ENCODE measurements around the gene SPATA2L.

The SPATA2L gene
- 5.0 to 19.9 (median 10.2) reads per million in 17 experiments for total RNA-seq

GRCh38 chr16:89701425-89702406 lies at the start of gene SPATA2L:
Gene SPATA2L, minus strand, starts transcription at chr16:89701705. Its CDS starts 473 bp downstream, at chr16:89701232.
- peak; percentile 93 to 97 (median 96) for DNase-seq

GRCh38 chr16:89749637-89750036 lies 48.1 kb upstream of the SPATA2L start:
- peak; percentile 78 to 87 (median 84) for DNase-seq

- peak in 3 of 4 experiments; percentile 28 to 51 (median 33) for DNase-seq
Observed at GRCh38 chr16:89748921-89749320, 47.4 kb upstream of the SPATA2L start.

- no peak for DNase-seq
Observed at GRCh38 chr16:89748076-89748475, 46.6 kb upstream of the SPATA2L start.

- DNase-seq, result no peak
Observed at GRCh38 chr16:89746043-89746442, 44.5 kb upstream of the SPATA2L start.

- no peak for DNase-seq
Observed at GRCh38 chr16:89744813-89745212, 43.3 kb upstream of the SPATA2L start.

- no peak for DNase-seq
Observed at GRCh38 chr16:89742948-89743347, 41.4 kb upstream of the SPATA2L start.

- DNase-seq, result peak in 3 of 4 experiments; percentile 27 to 43 (median 38)
Observed at GRCh38 chr16:89741342-89742014, 40.0 kb upstream of the SPATA2L start.

GRCh38 chr16:89739383-89739782 lies 37.9 kb upstream of the SPATA2L start:
- DNase-seq, result no peak

- DNase-seq, result no peak
Observed at GRCh38 chr16:89738538-89739317, 37.2 kb upstream of the SPATA2L start.

- DNase-seq, result no peak
Observed at GRCh38 chr16:89738072-89738377, 36.5 kb upstream of the SPATA2L start.

GRCh38 chr16:89737341-89738071 lies 36.0 kb upstream of the SPATA2L start:
- DNase-seq, result no peak

GRCh38 chr16:89736554-89736953 lies 35.0 kb upstream of the SPATA2L start:
- no peak for DNase-seq

GRCh38 chr16:89733792-89734191 lies 32.3 kb upstream of the SPATA2L start:
- no peak for DNase-seq

GRCh38 chr16:89733322-89733721 lies 31.8 kb upstream of the SPATA2L start:
- DNase-seq, result no peak

GRCh38 chr16:89732918-89733242 lies 31.4 kb upstream of the SPATA2L start:
- DNase-seq, result no peak

GRCh38 chr16:89732142-89732917 lies 30.8 kb upstream of the SPATA2L start:
- no peak for DNase-seq

GRCh38 chr16:89730610-89731234 lies 29.2 kb upstream of the SPATA2L start:
- DNase-seq, result no peak

- DNase-seq, result no peak
Observed at GRCh38 chr16:89729863-89730593, 28.5 kb upstream of the SPATA2L start.

- DNase-seq, result no peak
Observed at GRCh38 chr16:89729293-89729692, 27.8 kb upstream of the SPATA2L start.
